HG02981 (cell line): Measurements from ENCODE around the gene AIRE.
"Not testable (repeated sequence)": the region's sequence is repeated elsewhere in the genome, so short reads cannot be mapped to it uniquely, and the experiment has no call there.

Experiments
- ATAC-seq: cut with Tn5 transposase; IDR thresholded peaks from one replicate; pipeline ENCODE4 v1.9.1; 2021; ENCODE audit warnings: mild to moderate bottlenecking, moderate library complexity; ENCODE audit not compliant: unreplicated experiment

The AIRE gene

GRCh38 chr21:44265734-44266270 lies 19.9 kb upstream of the AIRE start:
- no peak for ATAC-seq

DNA sequence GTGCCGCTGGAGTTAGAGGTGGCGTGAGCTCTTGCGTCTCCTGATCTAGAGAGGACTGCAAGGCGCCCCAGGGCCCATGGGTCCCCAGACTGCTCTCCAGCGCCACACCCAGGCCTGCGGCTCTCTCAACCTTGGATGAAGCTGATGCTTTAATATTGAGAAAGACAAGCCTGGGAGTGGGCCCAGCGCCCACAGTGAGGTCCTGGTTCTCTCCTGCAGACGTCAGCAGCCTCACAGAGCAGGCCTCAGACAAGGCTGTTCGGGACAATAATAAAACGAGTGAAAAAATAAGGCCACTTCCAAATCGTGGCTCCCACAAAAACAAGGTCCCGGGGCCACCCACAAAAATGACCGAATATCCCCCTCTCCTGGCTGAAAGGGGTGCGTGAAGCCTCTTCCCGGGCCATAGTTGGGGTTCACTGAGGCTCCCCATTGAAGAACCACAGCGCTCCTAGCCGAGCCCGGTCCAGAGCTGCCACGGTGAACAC lies 18.0 kb upstream of the AIRE start:
- ATAC-seq: no peak

GRCh38 chr21:44269090-44269489 lies 16.6 kb upstream of the AIRE start:
- ATAC-seq: no peak

- ATAC-seq: no peak
Observed at GRCh38 chr21:44271558-44272283, 14.0 kb upstream of the AIRE start.

- no peak for ATAC-seq
Observed at GRCh38 chr21:44272284-44272858, 13.3 kb upstream of the AIRE start.

DNA sequence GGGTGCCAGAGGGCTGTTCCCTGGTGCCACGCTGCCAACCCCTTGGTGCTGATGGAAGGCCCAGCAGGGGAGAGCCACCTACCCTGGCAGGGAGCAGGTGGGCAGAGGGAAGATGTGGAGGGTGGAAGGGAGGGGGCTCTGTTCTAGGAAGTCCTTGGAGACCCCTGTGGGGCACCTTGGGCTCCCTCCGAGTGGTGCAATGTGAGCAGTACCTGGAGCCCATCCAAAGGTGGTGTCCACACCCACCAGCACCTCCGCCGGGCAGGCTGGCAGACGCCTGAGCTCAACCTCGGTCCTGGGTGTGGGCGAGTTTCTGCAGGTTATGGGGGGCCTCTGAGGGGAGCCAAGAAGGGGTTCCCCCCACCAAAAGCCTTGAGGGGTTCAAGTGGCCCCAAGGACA lies 12.6 kb upstream of the AIRE start:
- no peak for ATAC-seq

- ATAC-seq: no peak
Observed at GRCh38 chr21:44275041-44275440, 10.6 kb upstream of the AIRE start.

DNA sequence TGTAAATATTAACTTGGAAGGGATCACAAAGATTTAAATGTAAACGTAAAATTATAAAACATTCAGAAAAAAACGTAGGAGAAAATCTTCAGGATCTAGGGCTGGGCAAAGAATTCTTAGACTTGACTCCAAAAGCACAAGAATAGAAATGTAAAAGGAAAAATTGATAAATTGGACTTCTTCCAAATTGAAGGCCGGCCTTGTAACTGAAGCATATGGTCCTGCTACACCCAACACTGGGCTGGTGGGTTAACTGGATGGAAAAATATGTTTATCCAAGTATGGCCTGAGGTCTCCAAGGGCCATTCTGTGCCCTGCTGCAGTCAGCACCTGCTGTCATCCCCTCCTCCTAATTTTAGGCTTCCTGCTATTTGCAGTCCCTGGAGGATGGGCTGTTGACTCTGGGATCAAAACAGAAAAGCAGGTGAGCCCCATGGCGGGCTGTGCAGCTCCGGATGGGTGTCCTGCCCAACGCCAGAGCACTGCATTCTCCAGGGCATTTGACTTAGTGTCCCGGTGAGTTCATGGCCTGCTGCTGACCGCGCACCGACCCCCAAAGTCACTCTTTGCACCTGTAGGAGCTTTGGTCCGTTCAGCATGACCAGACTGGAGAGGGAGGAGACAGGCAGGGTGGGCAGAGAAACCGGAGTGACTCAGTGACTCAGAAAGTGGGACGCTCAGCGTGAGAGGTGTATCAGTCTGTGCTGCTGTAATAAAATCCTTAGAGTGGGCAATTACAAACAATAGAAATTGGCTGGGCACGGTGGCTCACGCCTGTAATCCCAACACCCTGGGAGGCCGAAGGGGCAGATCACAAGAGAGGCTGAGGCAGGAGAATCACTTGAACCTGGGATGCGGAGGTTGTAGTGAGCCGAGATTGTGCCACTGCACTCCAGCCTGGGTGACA lies 6.1 kb upstream of the AIRE start:
- no peak for ATAC-seq

- ATAC-seq: no peak
Observed at GRCh38 chr21:44281801-44282200, 3.9 kb upstream of the AIRE start.

- ATAC-seq: no peak
Observed at GRCh38 chr21:44282370-44282769, 3.3 kb upstream of the AIRE start.

- not testable (repeated sequence) for ATAC-seq
Observed at GRCh38 chr21:44283211-44283785, 2.4 kb upstream of the AIRE start.

DNA sequence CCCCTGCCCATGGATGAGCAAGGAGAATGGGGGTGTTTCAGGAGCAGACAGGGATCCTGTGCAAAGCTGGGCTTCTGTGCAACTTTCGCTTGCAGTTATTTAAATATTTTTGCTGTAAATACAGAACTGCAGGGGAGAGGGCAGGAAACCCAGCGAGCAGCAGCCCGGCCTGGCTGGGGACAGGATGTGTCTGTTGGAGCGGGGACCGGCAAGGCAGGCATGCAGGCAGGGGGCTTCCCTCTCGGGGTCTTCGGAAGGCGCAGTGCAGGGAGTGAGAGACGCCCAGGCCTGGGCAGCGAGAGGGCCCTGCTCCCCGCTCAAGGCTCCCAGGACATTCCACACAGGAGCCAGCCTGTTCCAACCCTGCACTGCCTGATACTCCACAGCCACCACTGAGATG lies 1.7 kb upstream of the AIRE start:
- no peak for ATAC-seq

DNA sequence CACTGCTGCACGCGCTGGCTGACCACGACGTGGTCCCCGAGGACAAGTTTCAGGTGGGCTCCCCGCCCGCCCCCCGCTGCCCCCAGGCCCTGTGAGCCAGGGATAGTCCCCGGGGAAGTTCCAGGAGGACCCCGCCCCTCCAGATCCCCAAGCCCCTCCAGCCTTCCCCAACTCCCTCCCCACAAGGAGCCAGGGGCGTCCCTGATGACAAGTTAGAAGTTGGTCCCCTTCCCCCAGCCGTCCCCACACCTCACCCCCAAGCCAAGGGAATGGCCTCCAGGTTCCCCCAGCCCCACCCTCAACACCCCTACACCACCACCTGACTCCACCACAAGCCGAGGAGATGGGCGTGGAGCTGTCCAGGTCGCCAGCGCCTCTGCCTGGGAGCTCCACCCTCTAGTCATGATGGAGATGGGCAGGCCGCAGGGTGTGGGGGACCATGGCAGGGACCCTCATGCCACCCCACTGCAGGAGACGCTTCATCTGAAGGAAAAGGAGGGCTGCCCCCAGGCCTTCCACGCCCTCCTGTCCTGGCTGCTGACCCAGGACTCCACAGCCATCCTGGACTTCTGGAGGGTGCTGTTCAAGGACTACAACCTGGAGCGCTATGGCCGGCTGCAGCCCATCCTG lies 525 bp downstream of the AIRE start:
- no peak for ATAC-seq

DNA sequence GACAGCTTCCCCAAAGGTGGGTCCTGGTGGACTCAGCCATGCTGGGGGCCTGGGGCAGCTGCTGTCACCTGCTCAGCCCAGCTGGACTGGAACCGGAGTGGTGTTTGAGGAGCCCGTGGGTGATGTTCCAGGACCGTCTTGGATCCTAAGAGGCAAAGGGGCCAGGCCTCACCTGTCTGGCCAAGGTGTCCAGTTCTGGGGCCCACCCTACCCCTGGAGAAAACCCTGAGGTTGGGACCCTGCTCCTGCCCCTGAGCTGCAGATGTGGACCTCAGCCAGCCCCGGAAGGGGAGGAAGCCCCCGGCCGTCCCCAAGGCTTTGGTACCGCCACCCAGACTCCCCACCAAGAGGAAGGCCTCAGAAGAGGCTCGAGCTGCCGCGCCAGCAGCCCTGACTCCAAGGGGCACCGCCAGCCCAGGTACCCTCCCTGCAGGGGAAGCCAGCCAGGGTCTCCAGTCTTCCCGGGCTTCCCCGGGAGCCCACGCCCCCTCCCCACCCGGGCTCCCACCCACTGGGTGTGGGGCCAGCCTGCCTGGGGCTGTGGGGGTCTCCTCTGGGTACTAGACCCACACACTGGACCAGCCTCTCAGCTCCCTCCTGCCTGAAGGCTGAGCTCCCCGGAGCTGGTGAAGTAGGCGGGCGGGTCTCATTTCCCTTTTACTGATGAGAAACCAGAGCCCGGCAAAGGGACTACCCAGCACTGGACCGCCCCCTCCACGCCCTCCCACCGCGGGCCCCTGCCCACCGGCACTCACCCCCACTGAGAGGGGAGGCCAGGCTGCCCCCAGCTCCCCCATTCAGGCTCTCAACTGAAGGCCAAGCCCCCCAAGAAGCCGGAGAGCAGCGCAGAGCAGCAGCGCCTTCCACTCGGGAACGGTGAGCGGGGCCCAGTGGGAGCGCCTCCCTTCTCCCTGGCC lies 1.3 kb downstream of the AIRE start:
- no peak for ATAC-seq

GRCh38 chr21:44288251-44289110 lies 2.8 kb downstream of the AIRE start:
- ATAC-seq: no peak

DNA sequence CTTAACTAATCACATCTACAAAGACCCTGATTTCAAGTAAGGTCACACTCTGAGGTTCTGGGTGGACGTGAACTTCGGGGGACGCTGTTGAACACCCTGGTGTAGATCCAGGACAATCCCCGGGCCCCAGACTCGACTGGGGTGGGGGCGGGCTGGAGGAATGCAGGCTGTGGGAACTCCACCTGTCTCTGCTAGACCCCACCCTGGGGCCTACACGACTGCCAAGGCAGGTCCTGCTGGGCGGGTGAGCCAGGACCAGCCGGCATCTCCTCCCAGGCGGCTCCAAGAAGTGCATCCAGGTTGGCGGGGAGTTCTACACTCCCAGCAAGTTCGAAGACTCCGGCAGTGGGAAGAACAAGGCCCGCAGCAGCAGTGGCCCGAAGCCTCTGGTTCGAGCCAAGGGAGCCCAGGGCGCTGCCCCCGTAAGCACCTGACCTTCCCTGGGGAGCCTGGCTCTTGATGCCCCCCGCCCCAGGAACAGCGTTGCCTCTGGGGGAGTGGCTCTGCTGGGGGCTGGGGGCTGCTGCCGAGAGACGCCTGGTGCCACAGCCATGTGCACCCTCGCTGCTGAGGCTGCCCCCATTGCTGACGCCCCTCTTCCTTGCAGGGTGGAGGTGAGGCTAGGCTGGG lies 3.8 kb downstream of the AIRE start:
- no peak for ATAC-seq

- no peak for ATAC-seq
Observed at GRCh38 chr21:44290327-44291077, 4.8 kb downstream of the AIRE start.
